ENCODE measurements around the gene CES3.

The CES3 gene

GRCh38 chr16:66961065-66961744, at the start of gene CES3:
CES3 (plus strand) TSS chr16:66961266; CDS start chr16:66961308, 42 bp downstream.
- peak; percentile 87 for DNase-seq (ENCODE audit: low spot score)

GRCh38 chr16:66911801-66912200, 49.3 kb upstream of the CES3 start:
- DNase-seq (ENCODE audit: low spot score), result no peak

- no peak for DNase-seq (ENCODE audit: low spot score)
Observed at GRCh38 chr16:66913081-66913480, 48.0 kb upstream of the CES3 start.

GRCh38 chr16:66913711-66914110, 47.4 kb upstream of the CES3 start:
- DNase-seq (ENCODE audit: low spot score), result no peak

GRCh38 chr16:66914541-66914940, 46.5 kb upstream of the CES3 start:
- no peak for DNase-seq (ENCODE audit: low spot score)

- no peak for DNase-seq (ENCODE audit: low spot score)
Observed at GRCh38 chr16:66915041-66915440, 46.0 kb upstream of the CES3 start.

GRCh38 chr16:66916518-66916917, 44.5 kb upstream of the CES3 start:
- DNase-seq (ENCODE audit: low spot score), result no peak

- DNase-seq (ENCODE audit: low spot score), result no peak
Observed at GRCh38 chr16:66917741-66918140, 43.3 kb upstream of the CES3 start.

- no peak for DNase-seq (ENCODE audit: low spot score)
Observed at GRCh38 chr16:66918355-66918754, 42.7 kb upstream of the CES3 start.

- DNase-seq (ENCODE audit: low spot score), result no peak
Observed at GRCh38 chr16:66918803-66919568, 42.1 kb upstream of the CES3 start, which contains the start of gene CDH16. CDH16 (minus strand) TSS chr16:66918885; CDS start chr16:66918065, 820 bp downstream.

- DNase-seq (ENCODE audit: low spot score), result no peak
Observed at GRCh38 chr16:66919569-66920298, 41.3 kb upstream of the CES3 start.

- no peak for DNase-seq (ENCODE audit: low spot score)
Observed at GRCh38 chr16:66920299-66920590, 40.8 kb upstream of the CES3 start.

GRCh38 chr16:66920924-66921680, 40.0 kb upstream of the CES3 start:
- no peak for DNase-seq (ENCODE audit: low spot score)

GRCh38 chr16:66921729-66922450, 39.2 kb upstream of the CES3 start:
- DNase-seq (ENCODE audit: low spot score), result no peak

- DNase-seq (ENCODE audit: low spot score), result no peak
Observed at GRCh38 chr16:66923247-66923731, 37.8 kb upstream of the CES3 start.

GRCh38 chr16:66923866-66924265, 37.2 kb upstream of the CES3 start:
- no peak for DNase-seq (ENCODE audit: low spot score)

GRCh38 chr16:66924527-66925321, 36.3 kb upstream of the CES3 start:
- DNase-seq (ENCODE audit: low spot score), result peak; percentile 80

- DNase-seq (ENCODE audit: low spot score), result peak; percentile 62
Observed at GRCh38 chr16:66925322-66925840, 35.7 kb upstream of the CES3 start, which contains the start of gene RRAD. RRAD (minus strand) TSS chr16:66925535; CDS start chr16:66925179, 356 bp downstream.

- DNase-seq (ENCODE audit: low spot score), result no peak
Observed at GRCh38 chr16:66926171-66926947, 34.7 kb upstream of the CES3 start.

Data from ecto neural progenitor cell (in vitro differentiated cells).